Measurements from ENCODE around the gene TMOD4. TPM values are rescaled to one million over a fixed set of nuclear protein-coding genes. Genes with fewer than 3 reads are reported as not detected.

Gene TMOD4
- total RNA-seq, 6 donors from 2014 or later: 0.57 to 0.88 TPM; not detected in 4

DNA sequence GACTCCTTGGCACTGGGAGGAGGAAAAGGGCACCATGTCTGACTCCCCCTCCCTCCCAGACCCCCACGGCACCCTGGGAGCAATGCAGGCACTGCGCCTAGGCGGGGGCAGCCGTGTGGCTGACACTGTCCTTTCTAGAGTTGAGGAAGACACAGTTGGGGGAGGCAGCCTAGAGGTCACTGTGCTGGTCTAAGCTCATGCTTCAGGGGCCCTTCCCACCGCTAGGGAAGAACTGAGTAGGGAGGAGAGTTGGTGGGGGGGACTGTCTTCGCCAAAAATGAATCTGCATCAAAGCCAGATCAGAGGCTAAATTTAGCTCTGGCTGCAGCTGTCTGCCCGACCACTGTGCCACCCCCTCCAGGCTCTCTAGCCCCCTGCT is 32.7 kb downstream of the TMOD4 start:
- H3K4me1 ChIP-seq: peaks cover 21 to 28% (median 25%) of the 10 kb centered on the region in 4 donors
- ATAC-seq (ENCODE audit: low FRiP score in 2 of 2): no peak

DNA sequence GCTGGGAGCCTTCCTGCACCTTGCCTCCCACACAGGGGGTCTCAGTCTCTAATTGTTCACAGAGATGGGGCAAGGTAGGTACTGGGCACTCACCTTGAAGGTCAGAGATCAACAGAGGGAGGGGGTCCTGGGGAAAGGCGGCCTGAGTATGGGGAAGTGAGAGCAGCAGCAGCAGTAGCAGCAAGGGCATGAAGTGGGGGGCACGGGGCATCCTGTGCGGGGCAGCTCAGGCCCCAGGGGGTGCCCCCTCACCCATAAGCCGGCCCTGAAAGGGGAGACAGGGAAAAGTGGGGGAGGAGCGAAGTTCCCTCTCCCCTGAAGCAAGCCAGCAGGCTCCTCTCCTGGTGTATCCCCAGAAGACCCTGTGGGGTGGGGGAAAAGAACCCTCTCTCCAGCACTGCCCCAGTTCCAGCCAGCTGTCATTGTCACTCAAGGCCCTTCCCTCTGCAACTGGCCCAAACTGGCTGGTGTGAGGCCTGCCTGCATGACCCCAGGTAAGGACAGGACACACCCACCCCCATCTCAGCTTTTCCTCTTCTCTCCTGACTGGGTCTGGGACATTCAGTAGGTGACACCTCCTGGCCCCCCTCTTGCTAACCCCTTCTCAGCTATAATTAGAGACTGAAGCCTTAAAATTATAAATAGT is 33.2 kb downstream of the TMOD4 start:
- no peaks in the 10 kb centered on the region for H3K27me3 ChIP-seq
- ATAC-seq (ENCODE audit: low FRiP score in 2 of 2) (no peak), DNase-seq (no peak)
- H3K36me3 ChIP-seq: peaks cover 0 to 4% (median 2%) of the 10 kb centered on the region in 4 donors
- WGBS, 2 donors: 69 to 89% methylated on average over 4 to 5 of the region's 5 CpGs
- H3K9me3 ChIP-seq: no peaks in the 10 kb centered on the region
- H3K4me3 ChIP-seq: no peak overlapping the region
- H3K4me1 ChIP-seq: peaks cover 21 to 28% (median 24%) of the 10 kb centered on the region in 4 donors
- H3K27ac ChIP-seq: no peak overlapping the region
- TF ChIP-seq EP300 (IDR thresholded peaks at IDR 0.05): no peak
- TF ChIP-seq, protein P1, sequence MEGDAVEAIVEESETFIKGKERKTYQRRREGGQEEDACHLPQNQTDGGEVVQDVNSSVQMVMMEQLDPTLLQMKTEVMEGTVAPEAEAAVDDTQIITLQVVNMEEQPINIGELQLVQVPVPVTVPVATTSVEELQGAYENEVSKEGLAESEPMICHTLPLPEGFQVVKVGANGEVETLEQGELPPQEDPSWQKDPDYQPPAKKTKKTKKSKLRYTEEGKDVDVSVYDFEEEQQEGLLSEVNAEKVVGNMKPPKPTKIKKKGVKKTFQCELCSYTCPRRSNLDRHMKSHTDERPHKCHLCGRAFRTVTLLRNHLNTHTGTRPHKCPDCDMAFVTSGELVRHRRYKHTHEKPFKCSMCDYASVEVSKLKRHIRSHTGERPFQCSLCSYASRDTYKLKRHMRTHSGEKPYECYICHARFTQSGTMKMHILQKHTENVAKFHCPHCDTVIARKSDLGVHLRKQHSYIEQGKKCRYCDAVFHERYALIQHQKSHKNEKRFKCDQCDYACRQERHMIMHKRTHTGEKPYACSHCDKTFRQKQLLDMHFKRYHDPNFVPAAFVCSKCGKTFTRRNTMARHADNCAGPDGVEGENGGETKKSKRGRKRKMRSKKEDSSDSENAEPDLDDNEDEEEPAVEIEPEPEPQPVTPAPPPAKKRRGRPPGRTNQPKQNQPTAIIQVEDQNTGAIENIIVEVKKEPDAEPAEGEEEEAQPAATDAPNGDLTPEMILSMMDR (IDR thresholded peaks at IDR 0.05): no peak
- TF ChIP-seq POLR2AphosphoS5 (IDR thresholded peaks at IDR 0.05): no peak
- no peak for TF ChIP-seq POLR2A (IDR thresholded peaks at IDR 0.05)

More for the DNA sequence above, 32.7 kb downstream of the TMOD4 start:
- DNase-seq: no peak
- Histone ChIP-seq H3K27me3 (no peaks in the 10 kb centered on the region), H3K4me3 (no peak overlapping the region), H3K9me3 (no peaks in the 10 kb centered on the region), H3K27ac (no peak overlapping the region), H3K36me3 (peaks cover 0 to 4% (median 2%) of the 10 kb centered on the region in 4 donors)
- TF ChIP-seq EP300 (IDR thresholded peaks at IDR 0.05) (no peak), POLR2A (IDR thresholded peaks at IDR 0.05) (no peak), POLR2AphosphoS5 (IDR thresholded peaks at IDR 0.05) (no peak)
- TF ChIP-seq, protein P1 (IDR thresholded peaks at IDR 0.05): no peak
- WGBS, 2 donors: 72 to 76% methylated on average over 7 of the region's 7 CpGs

DNA sequence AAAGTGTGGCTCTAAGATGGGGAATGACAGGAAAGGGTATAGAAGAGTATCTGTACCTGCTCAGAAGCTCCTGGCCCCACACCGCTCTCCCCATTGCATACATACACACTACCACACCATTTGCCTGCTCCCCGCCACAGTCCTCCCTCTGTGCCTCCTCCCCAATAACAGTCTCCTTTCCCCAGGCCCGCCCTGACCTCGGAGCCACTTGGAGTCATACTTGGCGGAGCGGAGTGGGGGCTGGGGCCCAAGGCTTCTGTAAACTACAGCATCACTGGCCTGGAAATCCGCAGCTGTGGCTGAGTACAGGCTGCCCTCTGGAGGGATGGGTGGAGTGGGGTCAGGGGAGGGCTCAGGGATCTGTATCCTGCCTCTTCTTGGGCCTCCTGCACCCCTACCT is 38.0 kb downstream of the TMOD4 start:
- no peak for ATAC-seq (ENCODE audit: low FRiP score in 2 of 2)
- WGBS, 2 donors: 98 to 100% methylated on average over 6 to 7 of the region's 7 CpGs
- TF ChIP-seq POLR2A (IDR thresholded peaks at IDR 0.05): no peak
- no peak for TF ChIP-seq EP300 (IDR thresholded peaks at IDR 0.05)
- no peak for TF ChIP-seq POLR2AphosphoS5 (IDR thresholded peaks at IDR 0.05)
- TF ChIP-seq, protein P1 (IDR thresholded peaks at IDR 0.05): no peak

DNA sequence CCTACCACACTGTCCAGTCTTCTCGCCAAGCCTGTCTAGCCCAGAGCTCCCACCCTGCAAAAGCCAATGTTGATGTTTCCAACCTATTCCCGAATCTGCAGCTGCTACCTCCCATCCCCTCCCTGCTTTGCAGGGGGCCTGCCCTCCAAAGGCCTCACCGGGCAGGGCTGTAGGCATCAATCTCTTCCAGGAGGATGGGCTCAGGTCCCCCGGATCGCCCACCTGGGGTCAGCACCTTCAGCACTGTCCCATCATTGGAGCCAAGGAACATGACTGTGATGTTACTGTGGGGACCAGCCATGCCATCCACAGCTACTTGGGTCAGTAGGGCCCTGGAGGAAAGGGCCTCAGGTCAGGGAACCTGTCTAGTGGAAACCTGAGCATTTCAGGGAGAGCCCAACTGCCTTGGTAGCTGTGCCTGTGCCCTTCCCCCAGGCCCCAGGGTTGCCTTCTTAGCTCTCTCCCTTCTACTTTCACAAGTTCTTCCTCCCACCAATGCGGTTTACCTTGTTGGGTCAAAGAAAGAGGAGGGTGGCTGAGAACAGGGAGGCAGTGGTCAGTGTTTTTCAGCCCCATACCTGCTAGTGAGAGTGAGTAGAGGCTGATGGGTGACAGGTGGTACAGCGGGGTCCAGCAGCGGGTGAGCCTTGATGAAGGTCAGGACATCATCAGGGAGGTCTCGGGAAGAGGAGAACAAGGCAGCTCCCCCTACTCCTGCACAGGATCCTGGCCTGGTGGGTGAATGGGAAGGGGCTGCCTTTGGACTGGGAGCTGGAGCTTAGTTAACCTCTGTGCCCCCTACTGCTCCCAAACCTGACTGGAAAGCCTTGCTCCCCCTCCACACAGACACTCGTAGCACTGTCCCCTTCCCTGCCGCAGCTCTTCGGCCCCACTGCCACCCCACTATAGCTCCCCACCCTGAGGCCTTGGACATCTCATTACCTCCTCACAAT is 40.1 kb downstream of the TMOD4 start:
- ATAC-seq (ENCODE audit: low FRiP score in 2 of 2): no peak
- Histone ChIP-seq H3K4me3 (no peak overlapping the region), H3K27ac (no peak overlapping the region), H3K4me1 (peaks cover 3 to 14% (median 8%) of the 10 kb centered on the region in 4 donors), H3K9me3 (no peaks in the 10 kb centered on the region), H3K27me3 (no peaks in the 10 kb centered on the region), H3K36me3 (peaks cover 0 to 20% (median 5%) of the 10 kb centered on the region in 4 donors)
- WGBS, 2 donors: 91 to 93% methylated on average over 9 to 12 of the region's 12 CpGs
- no peak for DNase-seq
- TF ChIP-seq POLR2AphosphoS5 (IDR thresholded peaks at IDR 0.05) (no peak), POLR2A (IDR thresholded peaks at IDR 0.05) (no peak), EP300 (IDR thresholded peaks at IDR 0.05) (no peak)
- TF ChIP-seq, protein P1 (IDR thresholded peaks at IDR 0.05): no peak

More for the DNA sequence above, 38.0 kb downstream of the TMOD4 start:
- no peak for DNase-seq
- Histone ChIP-seq H3K9me3 (no peaks in the 10 kb centered on the region), H3K27ac (no peak overlapping the region), H3K36me3 (peaks cover 0 to 20% (median 5%) of the 10 kb centered on the region in 4 donors), H3K27me3 (no peaks in the 10 kb centered on the region), H3K4me1 (no peaks in the 10 kb centered on the region), H3K4me3 (no peak overlapping the region)
